Renal cortical epithelial cell (primary cell): Measurements from ENCODE around the gene MANBA. TPM values are rescaled to one million over a fixed set of nuclear protein-coding genes. Genes with fewer than 3 reads are reported as not detected.

Source experiments
- DNase-seq: peaks from one replicate; pipeline ENCODE4 v3.0.0-alpha.2; 2011; ENCODE audit warnings: low read depth
- total RNA-seq: library from RNA; depleted of rRNA; stranded (reverse); fragments of >200 nt; gene quantifications from 2 replicates; pipeline ENCODE4 v1.2.3, GENCODE V29; 2014

Gene MANBA
- total RNA-seq, 1 donor from 2014 or later = 36.5 TPM

DNA sequence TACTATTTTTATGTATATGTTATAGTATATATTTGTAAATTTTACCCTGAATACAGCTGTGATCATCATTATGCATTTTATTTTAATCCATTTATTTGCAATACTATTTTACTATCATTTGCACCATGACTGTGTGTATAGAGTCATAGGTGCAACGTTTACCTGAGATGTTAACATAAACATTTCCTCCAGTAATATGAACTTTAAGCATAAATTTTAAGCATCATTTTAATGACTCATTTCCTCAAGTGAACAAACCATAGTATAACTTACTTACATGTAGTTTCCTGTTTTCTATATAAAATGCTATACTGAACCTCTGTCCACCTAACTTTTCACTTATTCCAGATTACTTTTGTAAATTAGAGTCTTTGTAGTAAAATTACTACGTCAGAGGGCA is 166.8 kb downstream of the MANBA start:
- no peak for DNase-seq

GRCh38 chr4:102593147-102593546 is 167.6 kb downstream of the MANBA start:
- DNase-seq = no peak

DNA sequence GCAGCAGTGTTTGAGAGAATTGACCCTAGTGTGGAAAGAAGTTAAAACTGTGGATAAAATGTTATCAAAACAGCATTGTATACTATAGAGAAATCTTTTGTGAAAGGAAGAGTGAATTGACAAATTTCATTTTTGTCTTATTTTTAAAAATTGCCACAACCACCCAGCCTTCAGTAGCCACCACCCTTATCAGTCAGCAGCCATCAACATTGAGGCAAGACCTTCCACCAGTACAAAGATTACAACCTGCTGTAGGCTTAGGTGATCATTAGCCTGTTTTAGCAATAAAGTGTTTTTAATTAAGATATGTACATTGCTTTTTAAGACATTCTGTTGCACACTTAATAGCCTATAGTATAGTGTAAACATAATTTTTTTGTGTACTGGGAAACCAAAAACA is 168.5 kb downstream of the MANBA start:
- DNase-seq = no peak

DNA sequence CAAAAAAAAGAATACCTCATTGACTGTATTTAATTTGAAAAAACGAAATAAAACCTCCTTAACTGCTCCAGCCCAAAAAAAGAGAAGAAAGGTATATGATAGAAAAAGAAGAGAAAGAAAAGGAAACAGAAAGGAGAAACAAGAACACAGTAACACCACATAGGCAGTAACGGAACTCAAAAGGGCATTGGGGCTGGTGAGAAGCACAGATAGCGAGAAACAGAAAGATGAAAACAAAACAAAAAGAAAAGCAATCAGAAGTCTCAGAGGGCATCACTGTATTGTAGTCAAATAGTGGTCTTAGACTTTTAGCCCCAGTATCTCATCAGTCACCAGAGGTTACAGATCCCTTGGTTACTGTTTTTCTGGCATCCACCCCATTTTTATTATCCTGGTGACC is 171.0 kb downstream of the MANBA start:
- no peak for DNase-seq

- no peak for DNase-seq
Measured at GRCh38 chr4:102586644-102587021, 174.1 kb downstream of the MANBA start.

- DNase-seq = no peak
Measured at GRCh38 chr4:102586002-102586643, 174.6 kb downstream of the MANBA start.

- no peak for DNase-seq
Measured at GRCh38 chr4:102585329-102585728, 175.4 kb downstream of the MANBA start.

DNA sequence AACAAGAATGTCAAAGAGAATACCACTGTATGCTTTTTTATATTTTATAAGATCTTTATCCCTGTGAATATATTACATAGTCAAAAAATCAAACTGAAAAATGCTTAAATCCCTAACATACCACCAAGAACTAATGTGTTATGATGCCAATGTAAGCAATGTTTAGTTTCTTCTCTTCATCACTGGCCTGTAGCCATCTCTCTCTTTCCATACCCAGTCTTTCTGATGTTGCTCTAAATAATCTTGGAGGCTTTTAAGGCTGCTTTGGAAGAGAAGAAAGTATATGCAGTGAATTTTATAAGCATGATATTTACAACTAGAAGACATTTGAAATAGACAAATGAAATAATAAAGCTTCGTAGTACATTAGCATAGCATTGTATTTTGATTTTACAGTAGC is 176.7 kb downstream of the MANBA start:
- no peak for DNase-seq

Other genes starting within 250 kb of the MANBA start
- 231 and 257 TPM in 2 replicates for gene UBE2D3, start 66.6 kb upstream of the MANBA start, total RNA-seq
- gene CISD2, start 108.0 kb upstream of the MANBA start, total RNA-seq = 32.8 and 38.6 TPM in 2 replicates